CD4-positive, alpha-beta T cell treated with Interleukin-6 for 4 hours (primary cell): Measurements from ENCODE around the gene UBALD1.

Experiments used
- DNase-seq: peaks from one replicate; pipeline ENCODE4 v3.0.0-alpha.2; 2020; ENCODE audit warnings: mixed read lengths

Gene UBALD1

GRCh38 chr16:4613636-4614570, 785 bp downstream of the UBALD1 start:
- DNase-seq = peak; percentile 42

GRCh38 chr16:4612977-4613635, 1.6 kb downstream of the UBALD1 start:
- no peak for DNase-seq

GRCh38 chr16:4612474-4612931, 2.2 kb downstream of the UBALD1 start:
- no peak for DNase-seq

GRCh38 chr16:4611337-4612021, 3.2 kb downstream of the UBALD1 start:
- DNase-seq = no peak

- DNase-seq = no peak
Observed at GRCh38 chr16:4610011-4611005, 4.4 kb downstream of the UBALD1 start.

- no peak for DNase-seq
Observed at GRCh38 chr16:4609200-4610010, 5.3 kb downstream of the UBALD1 start.

GRCh38 chr16:4608704-4608980, 6.0 kb downstream of the UBALD1 start:
- DNase-seq = no peak

GRCh38 chr16:4607841-4608703, 6.6 kb downstream of the UBALD1 start:
- DNase-seq = no peak

- no peak for DNase-seq
Observed at GRCh38 chr16:4606354-4606753, 8.3 kb downstream of the UBALD1 start.

- no peak for DNase-seq
Observed at GRCh38 chr16:4604401-4604800, 10.3 kb downstream of the UBALD1 start.

- DNase-seq = no peak
Observed at GRCh38 chr16:4603624-4604170, 11.0 kb downstream of the UBALD1 start.

- no peak for DNase-seq
Observed at GRCh38 chr16:4602331-4602730, 12.4 kb downstream of the UBALD1 start.

GRCh38 chr16:4601864-4602186, 12.9 kb downstream of the UBALD1 start:
- no peak for DNase-seq

GRCh38 chr16:4601036-4601863, 13.4 kb downstream of the UBALD1 start:
- DNase-seq = no peak

- no peak for DNase-seq
Observed at GRCh38 chr16:4599545-4599944, 15.1 kb downstream of the UBALD1 start.

- DNase-seq = no peak
Observed at GRCh38 chr16:4599037-4599436, 15.7 kb downstream of the UBALD1 start.

- DNase-seq = no peak
Observed at GRCh38 chr16:4597174-4597573, 17.5 kb downstream of the UBALD1 start.

GRCh38 chr16:4594433-4595410, 20.0 kb downstream of the UBALD1 start:
- no peak for DNase-seq
